ENCODE measurements around the gene DCHS2.
"Not testable (repeated sequence)": the region's sequence is repeated elsewhere in the genome, so short reads cannot be mapped to it uniquely, and the experiment has no call there.

The DCHS2 gene

GRCh38 chr4:154217384-154217783 lies 274.2 kb downstream of the DCHS2 start:
- not testable (repeated sequence) for DNase-seq (ENCODE audit: low read depth, low spot score)

DNA sequence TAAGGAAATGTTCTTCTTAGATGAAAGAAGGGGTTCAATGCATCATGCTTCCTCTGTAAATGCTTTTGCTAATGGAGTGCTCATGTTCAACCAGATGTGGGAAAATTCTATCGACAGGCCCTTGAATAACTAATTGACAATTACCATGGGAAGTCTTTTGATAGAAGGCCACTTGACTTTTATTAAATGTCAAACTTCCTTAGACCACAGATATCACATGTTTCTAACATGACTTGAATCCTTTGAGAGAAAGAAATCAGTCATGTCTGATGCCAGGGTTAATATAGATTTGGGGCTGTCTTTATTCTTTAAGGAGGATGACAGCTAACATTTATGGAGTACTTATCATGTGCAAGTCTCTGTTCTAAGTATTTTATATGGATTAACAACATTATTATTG lies 280.1 kb downstream of the DCHS2 start:
- no peak for DNase-seq (ENCODE audit: low read depth, low spot score)

DNA sequence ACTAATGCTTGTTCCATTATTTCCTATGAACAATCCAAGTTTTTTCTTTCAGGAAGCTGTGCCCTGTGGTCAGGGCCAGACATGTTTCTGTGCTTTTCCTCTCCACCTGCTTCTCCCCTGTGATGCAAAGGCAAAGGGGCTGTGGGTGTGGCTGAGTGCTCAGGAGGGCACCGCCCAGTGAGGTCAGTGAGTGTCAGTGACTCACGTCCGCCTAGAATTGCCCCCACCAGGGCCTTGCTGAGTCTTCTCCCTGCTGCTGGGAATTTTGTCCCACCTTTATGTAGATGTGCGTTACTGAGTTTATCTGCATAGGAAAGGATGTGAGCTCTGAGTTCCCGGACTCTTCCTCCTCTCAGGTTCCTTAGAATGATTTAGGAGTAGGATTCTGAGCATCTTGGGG lies 283.2 kb downstream of the DCHS2 start:
- DNase-seq (ENCODE audit: low read depth, low spot score) = no peak

GRCh38 chr4:154205471-154205870 lies 286.1 kb downstream of the DCHS2 start:
- DNase-seq (ENCODE audit: low read depth, low spot score) = no peak

GRCh38 chr4:154194649-154195048 lies 296.9 kb downstream of the DCHS2 start:
- DNase-seq (ENCODE audit: low read depth, low spot score) = no peak

GRCh38 chr4:154192585-154192984 lies 299.0 kb downstream of the DCHS2 start:
- DNase-seq (ENCODE audit: low read depth, low spot score) = no peak

GRCh38 chr4:154189346-154189745 lies 302.3 kb downstream of the DCHS2 start:
- no peak for DNase-seq (ENCODE audit: low read depth, low spot score)

DNA sequence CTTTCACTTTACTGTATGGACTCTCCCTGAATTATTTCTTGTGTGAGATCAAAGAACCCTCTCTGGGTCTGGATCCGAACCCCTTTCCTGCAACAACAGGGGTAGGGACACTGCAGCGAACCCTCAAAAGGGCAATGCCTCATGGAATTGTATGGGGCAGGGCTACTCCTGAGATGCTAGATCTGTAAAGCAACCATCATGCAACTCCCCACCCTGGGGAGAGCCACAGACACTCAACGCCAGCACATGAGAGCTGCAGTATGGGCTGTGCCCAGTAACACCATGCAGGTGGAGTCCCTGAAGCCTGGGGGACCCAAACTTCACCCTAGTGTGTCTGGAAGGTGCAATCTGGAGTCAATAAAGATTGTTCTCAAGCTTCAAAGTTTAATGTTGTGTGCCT lies 304.7 kb downstream of the DCHS2 start:
- no peak for DNase-seq (ENCODE audit: low read depth, low spot score)

- DNase-seq (ENCODE audit: low read depth, low spot score) = no peak
These were observed 305.6 kb downstream of the DCHS2 start for GRCh38 chr4:154186035-154186434.

DNA sequence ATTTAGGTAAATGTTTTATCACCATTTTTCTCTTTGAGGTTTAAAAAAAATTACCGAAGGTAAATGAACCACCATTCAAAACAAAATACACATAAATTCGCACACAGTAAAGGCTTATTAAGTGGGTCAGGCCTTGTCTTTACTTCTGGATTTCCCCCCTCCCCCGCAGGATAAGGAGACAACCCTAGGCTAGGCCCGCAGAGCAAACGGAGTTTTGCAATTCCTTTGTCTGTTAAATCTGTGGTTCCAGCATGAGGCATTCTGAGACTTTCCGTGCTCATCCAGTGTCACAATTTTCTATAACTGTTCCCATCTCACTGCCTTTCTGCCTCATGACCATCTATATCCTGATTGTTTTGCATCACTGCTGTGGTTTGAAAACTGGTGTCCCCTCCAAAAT lies 307.4 kb downstream of the DCHS2 start:
- no peak for DNase-seq (ENCODE audit: low read depth, low spot score)

GRCh38 chr4:154183264-154183663 lies 308.3 kb downstream of the DCHS2 start:
- no peak for DNase-seq (ENCODE audit: low read depth, low spot score)

Data from activated naive CD8-positive, alpha-beta T cell treated with anti-CD3 and anti-CD28 coated beads, Interleukin-2, amount 50 U/mL, for 16 hours (primary cell).